GM21423 (cell line): ENCODE measurements around the gene EXOC4.
A peak's percentile ranks its signal among the peaks of the same experiment; 100 is the strongest.

ENCODE experiments used
- ATAC-seq: cut with Tn5 transposase; IDR thresholded peaks from one replicate; pipeline ENCODE4 v1.9.1; 2021; ENCODE audit warnings: mild to moderate bottlenecking, moderate library complexity; ENCODE audit not compliant: unreplicated experiment

Gene EXOC4

DNA sequence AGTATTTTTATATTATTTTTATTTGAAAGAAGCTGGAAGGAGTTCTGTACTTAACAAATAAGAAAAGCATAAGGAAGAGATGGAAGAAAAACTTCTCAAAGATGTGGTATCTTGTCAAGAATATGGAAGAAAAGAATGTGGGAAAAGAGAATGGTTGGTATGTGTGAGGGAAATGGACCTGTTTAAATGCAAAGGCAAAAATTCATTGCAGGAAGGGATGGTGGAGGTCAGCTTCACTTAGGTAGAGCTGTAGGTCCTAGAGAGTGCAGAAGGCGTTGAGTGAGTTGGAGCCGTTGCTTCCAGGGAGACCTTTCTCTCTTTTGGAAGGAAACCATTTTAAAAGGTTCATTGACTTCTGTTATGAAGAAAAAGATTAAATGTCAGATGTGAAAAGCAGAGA lies 107.3 kb downstream of the EXOC4 start:
- no peak for ATAC-seq

DNA sequence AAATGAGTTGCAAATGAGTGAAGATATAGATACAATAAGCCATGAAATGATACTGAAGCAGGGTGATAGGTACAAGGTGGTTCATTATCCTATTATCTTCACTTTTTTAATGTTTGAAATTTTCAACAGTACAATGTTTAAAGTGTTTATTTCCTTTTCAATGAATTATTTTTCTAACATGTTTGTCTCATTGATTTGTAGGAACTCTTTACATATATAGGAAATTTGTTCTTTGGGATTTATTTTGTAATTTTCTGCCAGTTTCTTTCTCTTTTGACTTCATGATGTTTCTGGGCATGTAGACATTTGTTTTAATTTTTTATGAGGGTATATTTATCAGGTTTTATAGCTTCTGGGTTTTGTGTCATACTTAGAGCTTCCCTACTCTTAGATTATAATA lies 108.9 kb downstream of the EXOC4 start:
- no peak for ATAC-seq

DNA sequence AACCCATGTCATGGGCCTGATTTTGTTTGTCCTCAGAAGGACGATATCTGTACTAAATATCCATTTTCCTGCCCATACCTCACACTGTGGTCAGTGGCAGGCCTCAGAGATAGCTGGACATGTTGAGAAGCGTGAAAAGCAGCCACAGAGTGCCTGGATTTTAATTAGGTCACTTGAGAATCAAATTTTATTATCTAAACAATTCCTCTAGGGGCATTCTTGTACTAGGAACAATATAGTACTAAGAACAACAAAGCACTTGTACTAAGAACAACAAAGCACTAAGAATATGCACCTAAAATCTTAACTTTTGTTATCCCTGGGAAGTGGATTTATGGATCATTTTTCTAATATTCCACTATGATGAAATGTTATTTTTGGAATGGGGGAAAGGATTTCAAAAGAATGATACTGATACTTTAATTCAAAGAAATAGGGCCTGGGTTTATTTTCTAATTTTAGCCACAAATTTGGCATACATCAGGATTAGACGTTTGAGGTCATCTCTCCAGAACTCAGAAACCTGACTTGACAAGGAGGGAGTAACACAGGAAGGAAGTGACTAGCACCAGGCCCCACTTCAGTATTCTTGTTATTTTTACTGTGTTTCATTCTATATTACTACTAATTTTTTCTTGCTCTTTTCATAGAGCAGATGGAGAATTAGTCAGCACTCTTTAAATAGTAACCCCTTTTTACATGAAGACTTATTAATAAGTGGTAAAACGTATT lies 112.2 kb downstream of the EXOC4 start:
- ATAC-seq: no peak

DNA sequence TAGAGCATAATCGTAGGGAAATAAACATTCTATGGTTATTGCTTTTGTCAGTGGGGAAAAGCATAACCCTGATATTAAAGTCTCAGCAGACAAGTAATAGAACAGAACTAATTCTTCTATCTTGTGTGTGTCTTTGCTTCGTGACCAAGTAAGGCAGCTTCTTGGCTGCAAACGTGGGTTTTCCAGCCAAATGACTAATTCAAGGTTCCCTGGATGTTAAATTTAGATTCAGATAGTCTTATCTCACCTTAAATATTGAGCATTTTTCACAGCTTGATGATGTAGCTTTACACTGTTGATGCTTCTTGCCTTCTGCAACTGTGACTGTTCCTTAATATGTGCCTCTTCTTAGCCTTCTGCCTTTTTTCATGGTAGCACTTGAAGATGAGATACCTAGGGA lies 113.0 kb downstream of the EXOC4 start:
- ATAC-seq: no peak

DNA sequence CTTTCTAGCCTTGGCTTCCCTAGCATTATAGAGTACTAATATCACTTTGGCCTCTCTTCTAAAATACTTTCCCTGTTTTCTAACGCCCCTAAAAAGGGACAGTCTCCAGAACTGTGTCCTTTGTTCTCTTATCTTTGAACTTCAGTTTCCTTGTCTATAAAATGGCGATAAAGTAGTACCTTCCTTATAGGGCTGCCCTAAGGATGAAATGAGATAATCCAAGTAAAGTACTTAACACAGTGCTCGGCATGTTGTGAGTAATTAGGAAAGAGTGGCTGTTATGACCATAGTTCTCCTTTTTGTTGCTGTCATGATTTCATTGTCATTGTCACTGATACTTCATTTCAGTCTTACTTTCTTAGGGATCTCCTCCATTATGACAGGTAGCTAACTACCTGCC lies 114.7 kb downstream of the EXOC4 start:
- no peak for ATAC-seq

DNA sequence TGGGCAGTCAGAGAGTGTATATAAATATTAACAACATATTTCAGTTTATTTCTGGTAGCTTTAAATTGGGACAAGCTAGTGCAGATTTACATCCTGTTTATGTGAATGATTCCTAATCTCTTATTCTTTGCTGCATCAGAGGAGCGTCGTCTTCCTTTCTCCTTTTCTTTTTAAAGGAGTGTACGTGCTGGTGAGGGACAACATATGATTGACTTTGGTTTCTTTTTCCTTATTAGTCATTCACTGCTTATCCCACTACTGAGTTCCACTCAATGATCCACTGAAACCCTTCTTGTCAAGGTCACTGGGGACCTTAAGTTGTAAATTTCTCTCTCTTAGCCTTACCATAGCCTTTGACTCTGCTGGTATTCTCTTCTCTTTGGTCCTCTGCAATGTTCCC lies 116.3 kb downstream of the EXOC4 start:
- no peak for ATAC-seq

DNA sequence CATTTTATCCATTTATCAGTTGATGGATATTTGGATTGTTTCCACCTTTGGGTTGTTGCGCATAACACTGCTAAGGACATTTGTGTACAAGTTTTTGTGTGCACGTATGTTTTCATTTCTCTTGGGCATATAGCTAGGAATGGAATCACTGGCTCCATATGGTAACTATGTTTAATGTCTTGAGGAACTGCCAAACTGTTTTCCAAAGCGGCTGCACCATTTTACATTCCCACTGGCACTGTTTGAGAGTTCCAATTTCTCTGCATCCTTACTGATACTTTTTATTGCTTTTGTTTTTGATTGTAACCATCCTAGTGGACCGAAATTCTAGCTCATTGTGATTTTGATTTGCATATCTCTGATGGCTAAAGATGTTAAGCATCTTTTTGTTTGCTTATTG lies 118.7 kb downstream of the EXOC4 start:
- ATAC-seq: no peak

DNA sequence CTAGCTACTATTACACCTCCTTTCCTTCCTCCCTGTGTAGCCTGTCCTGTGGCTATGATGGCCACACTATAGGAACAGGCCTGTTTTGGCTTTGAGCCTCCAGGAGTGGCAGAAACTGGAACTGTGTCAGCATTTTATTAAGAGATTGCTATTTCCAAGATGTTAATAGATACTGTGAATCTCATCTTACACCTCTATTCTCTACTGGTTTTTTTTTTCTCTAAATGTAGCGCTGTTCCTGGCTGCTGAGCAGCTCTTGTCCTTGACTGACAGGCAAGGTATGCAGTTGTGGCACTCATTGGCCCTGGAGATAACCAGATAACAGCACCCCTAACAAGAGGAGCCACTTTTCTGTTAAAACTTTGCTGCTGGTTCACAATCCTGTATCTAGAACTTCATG lies 119.5 kb downstream of the EXOC4 start:
- ATAC-seq: no peak

DNA sequence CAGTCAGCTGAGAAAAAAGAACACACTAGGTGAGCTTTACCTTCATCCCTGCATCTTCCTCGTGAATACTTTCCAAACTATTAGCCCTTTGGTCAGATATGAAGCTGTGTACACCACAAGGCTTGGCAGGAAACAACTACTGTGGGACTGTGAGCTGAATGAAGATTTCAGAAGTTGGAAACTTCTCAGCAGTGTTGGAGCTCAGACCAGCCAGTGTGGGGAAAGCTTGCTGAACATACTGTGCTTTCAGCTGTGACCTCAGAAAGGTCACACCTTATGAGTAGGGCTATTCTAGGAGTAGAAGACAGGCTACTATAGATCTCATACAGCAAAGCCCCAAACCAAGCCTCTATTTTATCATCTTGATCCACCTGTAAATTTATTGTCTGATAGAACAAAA lies 123.6 kb downstream of the EXOC4 start:
- ATAC-seq: no peak

DNA sequence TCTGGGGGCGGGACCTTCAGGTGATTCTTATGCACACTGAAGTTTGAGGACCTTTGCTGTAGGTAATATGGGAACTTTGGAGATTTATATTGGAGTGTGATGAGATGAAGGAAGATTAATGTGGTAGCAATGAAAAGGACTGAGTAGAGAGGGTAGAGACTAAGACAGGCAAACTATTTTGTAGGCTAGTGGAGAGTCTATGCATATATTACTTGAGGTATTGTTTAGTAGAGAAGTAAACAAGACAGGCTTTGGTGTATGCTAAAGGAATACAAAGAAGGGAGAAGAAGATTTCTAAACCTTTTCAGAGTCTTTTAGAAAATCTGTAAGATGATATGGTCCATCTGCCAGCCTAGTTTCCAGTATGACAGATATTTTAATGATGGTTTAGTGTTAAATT lies 129.1 kb downstream of the EXOC4 start:
- ATAC-seq: no peak

DNA sequence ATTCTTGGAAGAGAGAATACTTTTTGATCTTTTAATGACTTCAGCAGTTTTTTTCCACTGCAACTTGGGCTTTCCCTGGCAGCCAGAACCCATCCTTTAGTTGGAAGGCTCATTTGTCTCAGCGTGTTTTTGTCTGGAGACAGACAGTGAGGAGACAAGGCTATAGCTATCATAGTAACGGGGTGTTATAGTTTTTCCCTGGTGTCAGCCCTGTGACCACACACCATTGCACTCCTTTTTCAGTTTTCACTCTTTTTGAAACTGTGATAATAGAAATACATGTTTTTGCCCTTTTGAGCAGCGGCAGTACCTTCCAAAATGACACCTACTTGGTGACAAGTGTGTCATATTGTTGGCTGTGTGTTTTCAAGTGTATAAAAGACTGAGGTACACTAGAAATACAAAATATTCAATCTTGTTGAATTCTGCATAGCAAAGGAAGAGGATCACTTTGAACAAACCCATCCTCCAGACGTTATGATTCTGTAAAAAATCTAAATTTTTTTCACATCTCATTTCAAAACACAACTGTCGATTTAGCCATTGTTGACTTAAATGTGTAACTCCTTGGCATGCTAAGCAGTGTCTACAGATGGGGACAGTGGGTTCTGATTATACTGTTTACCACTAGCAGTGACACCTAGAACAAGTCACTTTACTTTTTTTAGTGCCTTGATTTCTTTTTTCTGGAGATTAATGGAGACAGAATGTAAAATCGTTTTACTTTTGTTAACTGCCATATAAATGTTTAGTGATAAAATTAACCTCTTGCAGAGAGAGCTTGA lies 130.1 kb downstream of the EXOC4 start:
- no peak for ATAC-seq

DNA sequence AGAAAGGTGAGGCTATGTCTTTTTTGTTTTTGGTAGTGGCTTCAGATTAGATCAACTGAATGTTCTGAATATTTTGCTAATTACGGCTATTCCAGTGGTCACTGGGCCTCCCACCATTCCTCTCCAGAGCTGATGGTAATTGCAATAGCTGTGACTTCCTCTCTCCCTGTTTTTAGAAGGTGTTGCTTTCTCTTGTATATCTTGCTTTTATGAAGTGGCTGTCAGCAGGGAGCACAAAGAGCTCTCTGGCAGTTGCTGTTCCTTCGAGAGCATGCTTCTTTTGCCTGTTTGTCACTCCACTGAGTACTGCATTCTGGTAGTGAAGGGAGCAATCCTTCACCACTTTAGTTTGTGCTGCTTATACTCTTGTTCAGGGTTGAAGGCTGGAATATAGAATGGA lies 133.3 kb downstream of the EXOC4 start:
- no peak for ATAC-seq

DNA sequence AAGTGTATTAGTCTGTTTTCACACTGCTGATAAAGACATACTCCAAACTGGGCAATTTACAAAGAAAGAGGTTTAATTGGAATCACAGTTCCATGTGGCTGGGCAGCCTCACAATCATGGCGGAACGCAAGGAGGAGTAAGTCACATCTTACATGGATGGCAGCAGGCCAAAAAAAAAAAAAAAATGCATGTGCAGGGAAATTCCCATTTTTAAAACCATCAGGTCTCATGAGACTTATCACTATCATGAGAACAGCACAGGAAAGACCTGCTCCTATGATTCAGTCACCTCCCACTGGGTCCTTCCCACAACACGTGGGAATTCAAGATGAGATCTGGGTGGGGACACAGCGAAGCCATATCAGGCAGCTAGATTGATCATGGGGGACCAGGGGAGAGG lies 136.8 kb downstream of the EXOC4 start:
- ATAC-seq: no peak

DNA sequence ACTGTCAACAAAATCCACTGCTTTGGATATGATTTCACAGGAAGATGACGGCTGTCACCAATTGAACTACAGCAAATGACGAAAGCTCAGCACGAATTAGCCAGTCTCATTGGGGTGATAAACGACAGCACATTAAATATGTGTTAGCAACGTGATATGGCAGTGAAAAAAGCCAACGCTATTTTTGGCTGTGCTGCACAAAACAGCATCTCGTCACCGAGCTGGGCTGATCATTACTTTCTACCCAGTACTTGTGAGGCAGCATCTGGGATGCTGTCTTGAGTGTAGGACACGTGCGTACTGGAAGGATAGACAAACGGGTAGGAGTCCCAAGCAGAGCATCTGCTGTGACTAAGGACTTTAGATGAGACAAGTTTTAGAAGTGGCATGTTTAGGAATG lies 138.3 kb downstream of the EXOC4 start:
- no peak for ATAC-seq

DNA sequence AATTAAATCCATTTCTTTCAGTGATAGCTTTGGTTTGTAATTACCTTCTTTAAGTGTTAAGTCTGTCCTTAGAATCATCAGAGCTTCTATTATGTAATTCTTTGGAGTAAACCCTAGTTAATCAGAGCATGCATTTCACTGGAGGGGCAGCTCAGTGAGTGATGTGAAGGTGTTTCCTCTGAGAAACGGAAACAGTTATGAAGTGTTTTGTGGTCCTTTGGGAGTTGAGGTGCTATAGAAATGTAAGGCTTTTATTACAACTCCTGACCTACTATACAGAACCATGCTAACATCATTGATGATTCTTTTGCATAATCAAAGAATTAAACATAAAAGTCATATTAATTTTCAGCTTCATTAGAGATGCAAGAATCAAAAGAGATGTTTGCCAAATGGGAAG lies 141.5 kb downstream of the EXOC4 start:
- ATAC-seq: peak; percentile 44

DNA sequence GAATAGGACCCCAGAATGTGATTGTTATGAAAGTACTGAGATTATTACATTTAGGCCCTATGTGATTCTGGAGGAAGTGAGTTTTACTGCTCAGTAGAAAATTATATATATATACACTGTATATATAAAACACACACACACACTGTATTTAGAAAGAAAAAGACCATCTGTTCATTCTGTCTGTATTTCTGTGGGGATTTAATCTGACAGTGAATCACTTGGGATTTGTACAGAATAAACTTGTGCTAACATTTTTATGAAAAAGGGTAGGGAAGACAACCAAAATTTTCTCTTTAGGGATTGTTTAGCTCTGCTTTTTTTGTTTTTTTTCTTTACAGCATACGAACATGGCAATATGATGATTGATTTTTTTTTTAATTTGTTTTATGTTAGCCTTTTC lies 142.7 kb downstream of the EXOC4 start:
- no peak for ATAC-seq

DNA sequence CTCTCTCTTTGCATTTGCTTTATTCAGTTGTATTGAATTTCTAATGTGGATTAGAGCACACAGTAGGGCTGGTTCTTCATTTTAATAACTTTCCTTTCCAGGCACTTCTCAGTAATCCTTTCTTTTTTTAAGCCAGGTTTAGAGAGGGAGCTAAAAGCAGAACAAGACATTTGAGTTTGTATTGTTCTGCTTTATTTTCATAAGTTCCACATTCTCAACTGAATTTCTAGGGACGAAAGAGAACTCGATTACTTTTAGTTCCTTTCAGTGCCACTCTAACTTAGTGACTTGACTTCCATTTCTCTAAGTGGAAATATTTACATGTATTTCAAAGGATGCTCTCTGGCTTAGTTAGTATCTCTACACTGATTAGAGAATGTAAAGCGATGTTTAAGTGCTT lies 145.6 kb downstream of the EXOC4 start:
- no peak for ATAC-seq

DNA sequence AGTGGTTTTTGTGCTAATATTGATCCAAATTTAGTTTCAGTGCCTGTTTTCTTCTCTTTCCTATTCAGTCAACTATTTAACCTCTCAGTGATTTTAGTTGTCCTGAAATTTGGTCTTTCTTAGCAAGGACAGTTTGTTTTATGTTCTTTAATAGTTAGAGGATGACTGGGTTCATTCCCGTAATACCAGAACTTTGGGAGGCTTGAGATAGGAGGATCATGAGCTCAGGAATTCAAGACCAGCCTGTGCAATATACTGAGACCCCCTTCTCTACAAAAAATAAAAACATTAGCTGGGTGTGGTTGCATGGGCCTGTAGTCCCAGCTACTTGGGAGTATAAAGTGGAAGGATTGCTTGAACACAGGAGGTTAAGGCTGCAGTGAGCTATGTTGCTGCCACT lies 148.3 kb downstream of the EXOC4 start:
- no peak for ATAC-seq

DNA sequence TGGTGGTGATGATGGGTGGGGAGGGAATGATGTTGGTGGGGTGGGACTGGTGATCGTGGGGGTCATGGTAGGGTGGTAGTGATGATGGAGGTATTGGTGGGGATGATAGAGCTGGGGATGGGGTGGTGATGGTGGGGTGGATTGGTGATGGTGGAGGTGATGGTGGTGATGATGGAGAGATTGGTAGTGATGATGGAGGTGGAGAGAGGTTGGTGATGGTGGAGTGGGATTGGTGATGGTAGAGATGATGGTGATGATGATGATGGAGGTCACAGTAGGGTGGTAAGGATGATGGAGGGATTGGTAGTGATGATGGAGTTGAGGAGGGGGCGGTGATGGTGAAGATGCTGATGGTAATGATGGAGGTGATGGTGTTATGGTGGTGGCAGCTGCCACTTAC lies 155.3 kb downstream of the EXOC4 start:
- ATAC-seq: no peak

DNA sequence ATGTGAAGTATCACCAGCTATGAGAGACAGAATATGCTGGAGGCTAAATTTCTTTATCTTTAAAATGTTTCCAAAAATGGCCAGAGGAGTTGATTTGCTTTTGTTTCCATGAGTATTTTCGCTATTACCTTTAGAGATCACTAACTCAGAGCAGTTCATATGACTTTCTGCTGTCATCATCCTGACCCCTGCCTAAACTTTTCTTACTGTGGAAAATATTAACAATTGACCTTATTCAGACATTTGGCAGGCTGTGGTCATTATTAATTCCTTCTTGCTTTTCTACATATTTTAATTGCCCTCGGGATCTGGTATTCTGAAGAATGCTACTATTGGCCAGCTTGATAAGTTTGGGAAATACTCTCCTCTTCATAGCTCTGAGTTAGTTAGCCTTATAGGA lies 156.5 kb downstream of the EXOC4 start:
- ATAC-seq: no peak

DNA sequence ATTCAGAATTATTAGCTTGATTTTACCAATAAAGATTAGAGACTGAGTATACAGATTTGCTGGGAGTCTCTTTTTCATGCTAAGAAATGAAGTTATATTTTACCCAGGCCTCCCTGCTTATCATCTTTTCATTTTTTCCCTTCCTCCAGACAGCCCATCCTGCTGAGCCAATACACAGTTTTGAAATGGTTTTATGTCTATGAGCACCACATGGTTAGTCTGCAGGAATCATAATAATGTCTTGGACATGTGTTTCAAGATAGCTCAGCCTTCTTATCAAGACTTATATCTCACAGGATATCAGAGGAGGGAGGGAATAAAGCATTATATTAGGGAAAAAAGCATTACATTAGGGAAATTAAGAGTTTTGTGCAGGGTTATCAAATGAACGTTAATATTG lies 157.1 kb downstream of the EXOC4 start:
- ATAC-seq: no peak

DNA sequence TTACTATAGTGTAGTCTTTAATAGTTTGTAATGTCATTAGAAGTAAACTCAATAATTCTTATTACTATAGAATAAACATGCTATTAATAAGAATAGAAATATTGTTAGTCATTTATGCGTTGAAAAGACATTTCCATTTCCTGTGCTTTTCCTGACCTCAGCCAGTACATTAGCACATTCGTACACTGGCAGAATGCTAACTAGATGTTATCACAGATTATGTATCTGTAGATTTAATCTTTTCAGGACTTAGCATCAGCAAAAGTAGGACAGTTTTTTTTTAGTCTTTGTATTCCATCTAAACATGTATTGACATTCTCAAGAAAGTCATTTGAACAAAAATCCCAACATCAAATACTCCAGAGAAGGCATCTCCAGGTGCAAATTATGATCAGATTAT lies 158.5 kb downstream of the EXOC4 start:
- ATAC-seq: no peak

DNA sequence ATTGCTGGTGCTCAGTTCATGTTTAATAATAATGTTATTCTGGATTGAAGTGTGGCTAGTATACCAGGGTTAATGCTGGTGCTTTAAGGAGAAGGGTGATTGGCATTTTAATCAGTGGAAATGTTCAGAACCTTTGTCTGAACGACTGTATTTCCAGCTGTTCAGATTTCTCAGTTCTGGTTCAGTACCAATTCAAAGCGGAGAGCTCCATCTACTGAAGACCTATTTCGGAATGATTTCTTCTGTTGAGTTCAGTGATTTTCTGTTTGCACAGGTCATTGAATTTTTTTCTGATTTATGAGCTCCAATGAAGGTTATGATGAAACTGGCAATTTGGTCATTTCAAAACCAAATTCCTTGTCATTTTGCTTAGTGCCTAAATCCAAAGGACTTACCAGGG lies 160.1 kb downstream of the EXOC4 start:
- ATAC-seq: no peak
